ENCODE measurements around the gene CHN1.

DNA sequence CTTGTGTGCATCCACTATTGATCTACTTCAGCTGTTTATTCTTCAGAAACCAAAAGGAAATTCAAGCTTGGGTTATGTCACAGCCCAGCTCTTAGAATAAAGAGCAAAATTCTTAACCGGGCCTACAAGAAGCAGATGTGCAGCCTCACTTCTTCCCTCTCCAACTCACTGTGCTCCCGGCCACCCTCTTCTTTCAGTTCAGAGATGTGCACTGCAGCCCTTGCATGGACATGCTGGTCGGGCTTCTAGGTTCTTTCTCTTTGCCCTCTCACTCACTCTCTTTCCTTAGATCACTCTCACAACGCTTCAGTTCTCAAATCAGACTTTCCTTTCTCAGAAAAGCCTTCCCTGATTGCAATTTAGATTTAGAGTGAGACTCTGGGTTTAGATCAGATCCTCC lies 104.1 kb downstream of the CHN1 start:
- TF ChIP-seq, protein P1, sequence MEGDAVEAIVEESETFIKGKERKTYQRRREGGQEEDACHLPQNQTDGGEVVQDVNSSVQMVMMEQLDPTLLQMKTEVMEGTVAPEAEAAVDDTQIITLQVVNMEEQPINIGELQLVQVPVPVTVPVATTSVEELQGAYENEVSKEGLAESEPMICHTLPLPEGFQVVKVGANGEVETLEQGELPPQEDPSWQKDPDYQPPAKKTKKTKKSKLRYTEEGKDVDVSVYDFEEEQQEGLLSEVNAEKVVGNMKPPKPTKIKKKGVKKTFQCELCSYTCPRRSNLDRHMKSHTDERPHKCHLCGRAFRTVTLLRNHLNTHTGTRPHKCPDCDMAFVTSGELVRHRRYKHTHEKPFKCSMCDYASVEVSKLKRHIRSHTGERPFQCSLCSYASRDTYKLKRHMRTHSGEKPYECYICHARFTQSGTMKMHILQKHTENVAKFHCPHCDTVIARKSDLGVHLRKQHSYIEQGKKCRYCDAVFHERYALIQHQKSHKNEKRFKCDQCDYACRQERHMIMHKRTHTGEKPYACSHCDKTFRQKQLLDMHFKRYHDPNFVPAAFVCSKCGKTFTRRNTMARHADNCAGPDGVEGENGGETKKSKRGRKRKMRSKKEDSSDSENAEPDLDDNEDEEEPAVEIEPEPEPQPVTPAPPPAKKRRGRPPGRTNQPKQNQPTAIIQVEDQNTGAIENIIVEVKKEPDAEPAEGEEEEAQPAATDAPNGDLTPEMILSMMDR (IDR thresholded peaks at IDR 0.05): no peak
- no peak for TF ChIP-seq ZFX (IDR thresholded peaks at IDR 0.05; ENCODE audit: borderline replicate concordance)

Data from 22Rv1 (cell line).